Measurements from ENCODE around the gene PLD5. TPM values are rescaled to one million over a fixed set of nuclear protein-coding genes. Genes with fewer than 3 reads are reported as not detected.
"Not testable (repeated sequence)": the region's sequence is repeated elsewhere in the genome, so short reads cannot be mapped to it uniquely, and the experiment has no call there.

Gene PLD5
- total RNA-seq, 1 experiment from 2014 or later: not detected

GRCh38 chr1:242100921-242101320 lies 423.6 kb downstream of the PLD5 start:
- no peak overlapping the region for H3K4me3 ChIP-seq (ENCODE audit: low read length)
- no peaks in the 10 kb centered on the region for H4K20me1 ChIP-seq (ENCODE audit: low read length)
- no peak overlapping the region for H2AFZ ChIP-seq (ENCODE audit: low read length)
- intact Hi-C loops (cut with micrococcal nuclease): no loop called here
- no peak for ATAC-seq
- no peaks in the 10 kb centered on the region for H3K9me2 ChIP-seq (replicated peaks; ENCODE audit: low read length)
- peaks cover 47% of the 10 kb centered on the region for H3K27me3 ChIP-seq (ENCODE audit: low read length)
- H3K36me3 ChIP-seq (ENCODE audit: low read depth, low read length): no peaks in the 10 kb centered on the region
- H3K79me2 ChIP-seq (ENCODE audit: low read length): no peaks in the 10 kb centered on the region
- no peak overlapping the region for H3K4me2 ChIP-seq (ENCODE audit: low read length)
- no TSS peak for BruUV-seq (replicated peaks)
- no peaks in the 10 kb centered on the region for H3K9me3 ChIP-seq (ENCODE audit: low read length)
- ChIA-PET CTCF (no interaction called here), POLR2A (ENCODE audit: unreplicated experiment) (no interaction called here)
- H3F3A ChIP-seq (ENCODE audit: low read length, unreplicated experiment): no peaks in the 10 kb centered on the region
- no peak overlapping the region for H3K27ac ChIP-seq (ENCODE audit: low read length)
- no peak overlapping the region for H3K9ac ChIP-seq (ENCODE audit: low read length)
- TF ChIP-seq EZH2 (IDR thresholded peaks at IDR 0.05; ENCODE audit: low read length, unreplicated experiment) (no peak), EZH2phosphoT487 (IDR thresholded peaks at IDR 0.05; ENCODE audit: borderline replicate concordance, low read length) (no peak)
- no peak for DNase-seq
- H3K4me1 ChIP-seq (ENCODE audit: insufficient read depth, low read length): no peaks in the 10 kb centered on the region

- ATAC-seq; H3K4me3 ChIP-seq (ENCODE audit: low read length); H3K27ac ChIP-seq (ENCODE audit: low read length); H2AFZ ChIP-seq (ENCODE audit: low read length); BruUV-seq (replicated peaks); POLR2A ChIA-PET (ENCODE audit: unreplicated experiment); H3K9me3 ChIP-seq (ENCODE audit: low read length); H3K9ac ChIP-seq (ENCODE audit: low read length); H3K36me3 ChIP-seq (ENCODE audit: low read depth, low read length); H3K4me1 ChIP-seq (ENCODE audit: insufficient read depth, low read length); DNase-seq; intact Hi-C loops (cut with micrococcal nuclease); H3K4me2 ChIP-seq (ENCODE audit: low read length); H4K20me1 ChIP-seq (ENCODE audit: low read length); CTCF ChIA-PET; H3F3A ChIP-seq (ENCODE audit: low read length, unreplicated experiment); H3K79me2 ChIP-seq (ENCODE audit: low read length); H3K9me2 ChIP-seq (replicated peaks; ENCODE audit: low read length): not testable (repeated sequence)
- H3K27me3 ChIP-seq (ENCODE audit: low read length): peaks cover 56% of the 10 kb centered on the region
Observed at GRCh38 chr1:242097283-242097682, 427.2 kb downstream of the PLD5 start.

- TF ChIP-seq EZH2phosphoT487 (IDR thresholded peaks at IDR 0.05; ENCODE audit: borderline replicate concordance, low read length) (no peak), CTCF (conservative IDR thresholded peaks at IDR 0.05; ENCODE audit: low read depth, low read length) (no peak), EZH2 (IDR thresholded peaks at IDR 0.05; ENCODE audit: low read length, unreplicated experiment) (no peak)
- DNase-seq (no peak), ATAC-seq (no peak)
- no peaks in the 10 kb centered on the region for H3K79me2 ChIP-seq (ENCODE audit: low read length)
- intact Hi-C loops (cut with micrococcal nuclease): no loop called here
- H3K9me2 ChIP-seq (replicated peaks; ENCODE audit: low read length): no peaks in the 10 kb centered on the region
- no peak overlapping the region for H3K4me3 ChIP-seq (ENCODE audit: low read length)
- H2AFZ ChIP-seq (ENCODE audit: low read length): no peak overlapping the region
- no peak overlapping the region for H3K27ac ChIP-seq (ENCODE audit: low read length)
- no peaks in the 10 kb centered on the region for H4K20me1 ChIP-seq (ENCODE audit: low read length)
- peaks cover 67% of the 10 kb centered on the region for H3K27me3 ChIP-seq (ENCODE audit: low read length)
- no peaks in the 10 kb centered on the region for H3F3A ChIP-seq (ENCODE audit: low read length, unreplicated experiment)
- POLR2A ChIA-PET (ENCODE audit: unreplicated experiment): no interaction called here
- CTCF ChIA-PET: no interaction called here
- no peaks in the 10 kb centered on the region for H3K4me1 ChIP-seq (ENCODE audit: insufficient read depth, low read length)
- BruUV-seq (replicated peaks): no TSS peak
- H3K4me2 ChIP-seq (ENCODE audit: low read length): no peak overlapping the region
- H3K36me3 ChIP-seq (ENCODE audit: low read depth, low read length): no peaks in the 10 kb centered on the region
- no peak overlapping the region for H3K9ac ChIP-seq (ENCODE audit: low read length)
- no peaks in the 10 kb centered on the region for H3K9me3 ChIP-seq (ENCODE audit: low read length)
Observed at GRCh38 chr1:242093116-242093515, 431.4 kb downstream of the PLD5 start.

DNA sequence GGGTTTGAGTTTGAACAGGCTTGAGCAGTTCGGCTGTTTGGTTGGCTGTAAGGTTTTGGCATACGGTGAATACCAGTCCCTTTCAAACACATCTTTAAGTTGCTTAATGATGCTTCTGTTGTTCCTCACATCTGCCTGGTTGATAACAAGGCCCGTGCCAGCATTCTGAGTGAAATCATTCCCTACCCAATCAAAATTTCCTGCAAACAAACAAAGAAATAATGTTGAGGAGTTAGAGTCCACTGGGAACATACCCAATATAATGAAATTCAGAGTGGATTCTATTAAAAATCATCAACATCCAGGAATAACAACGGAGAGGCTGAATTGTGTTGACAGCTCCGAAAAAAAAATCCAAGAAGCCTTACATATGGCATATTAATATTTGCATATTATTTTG lies 434.6 kb downstream of the PLD5 start:
- intact Hi-C loops (cut with micrococcal nuclease): no loop called here

More for the DNA sequence above, 434.6 kb downstream of the PLD5 start:
- Histone ChIP-seq H3K4me1 (ENCODE audit: insufficient read depth, low read length) (no peaks in the 10 kb centered on the region), H3K36me3 (ENCODE audit: low read depth, low read length) (no peaks in the 10 kb centered on the region), H2AFZ (ENCODE audit: low read length) (no peak overlapping the region), H3F3A (ENCODE audit: low read length, unreplicated experiment) (no peaks in the 10 kb centered on the region), H4K20me1 (ENCODE audit: low read length) (no peaks in the 10 kb centered on the region), H3K9ac (ENCODE audit: low read length) (no peak overlapping the region), H3K9me2 (replicated peaks; ENCODE audit: low read length) (no peaks in the 10 kb centered on the region), H3K4me3 (ENCODE audit: low read length) (no peak overlapping the region), H3K79me2 (ENCODE audit: low read length) (no peaks in the 10 kb centered on the region), H3K27ac (ENCODE audit: low read length) (no peak overlapping the region), H3K9me3 (ENCODE audit: low read length) (no peaks in the 10 kb centered on the region), H3K4me2 (ENCODE audit: low read length) (no peak overlapping the region), H3K27me3 (ENCODE audit: low read length) (peaks cover 94% of the 10 kb centered on the region)
- DNase-seq (no peak), ATAC-seq (no peak)
- no TSS peak for BruUV-seq (replicated peaks)
- CTCF ChIA-PET: no interaction called here
- TF ChIP-seq EZH2phosphoT487 (IDR thresholded peaks at IDR 0.05; ENCODE audit: borderline replicate concordance, low read length) (no peak), EZH2 (IDR thresholded peaks at IDR 0.05; ENCODE audit: low read length, unreplicated experiment) (no peak), CTCF (conservative IDR thresholded peaks at IDR 0.05; ENCODE audit: low read depth, low read length) (no peak)
- POLR2A ChIA-PET (ENCODE audit: unreplicated experiment): interaction anchor here (0.6 kb wide), 1 partner anchor 17 kb away, joined by 5 read pairs; no protein-coding TSS in a partner anchor

All from PC-3 (cell line).